Measurements from ENCODE around the gene IMMP2L.

- no peak for TF ChIP-seq RNF219 (CRISPR knock-in tag; IDR thresholded peaks at IDR 0.05)
- no peak for TF ChIP-seq NFRKB (IDR thresholded peaks at IDR 0.05)
- TF ChIP-seq NFKBIZ (CRISPR knock-in tag; IDR thresholded peaks at IDR 0.05), result no peak
- TF ChIP-seq AHDC1 (CRISPR knock-in tag; IDR thresholded peaks at IDR 0.05; ENCODE audit: borderline replicate concordance), result no peak
- no peak for TF ChIP-seq GTF3A (CRISPR knock-in tag; conservative IDR thresholded peaks at IDR 0.05)
- TF ChIP-seq EP300 (IDR thresholded peaks at IDR 0.05; ENCODE audit: low read depth in 2 of 2, low read length in 2 of 2), result no peak
- no peak for TF ChIP-seq EP300 (CRISPR knock-in tag; IDR thresholded peaks at IDR 0.05; ENCODE audit: borderline replicate concordance)
Observed at GRCh38 chr7:111029574-111030251, 532.6 kb downstream of the IMMP2L start.

All from HepG2 (cell line).